HG02588 (cell line): ENCODE data around the gene PRB4.
"Not testable (repeated sequence)": the region's sequence is repeated elsewhere in the genome, so short reads cannot be mapped to it uniquely, and the experiment has no call there.

Experiments
- ATAC-seq: cut with Tn5 transposase; IDR thresholded peaks from one replicate; pipeline ENCODE4 v1.9.1; 2021; ENCODE audit warnings: mild to moderate bottlenecking, moderate library complexity; ENCODE audit not compliant: unreplicated experiment

The PRB4 gene

DNA sequence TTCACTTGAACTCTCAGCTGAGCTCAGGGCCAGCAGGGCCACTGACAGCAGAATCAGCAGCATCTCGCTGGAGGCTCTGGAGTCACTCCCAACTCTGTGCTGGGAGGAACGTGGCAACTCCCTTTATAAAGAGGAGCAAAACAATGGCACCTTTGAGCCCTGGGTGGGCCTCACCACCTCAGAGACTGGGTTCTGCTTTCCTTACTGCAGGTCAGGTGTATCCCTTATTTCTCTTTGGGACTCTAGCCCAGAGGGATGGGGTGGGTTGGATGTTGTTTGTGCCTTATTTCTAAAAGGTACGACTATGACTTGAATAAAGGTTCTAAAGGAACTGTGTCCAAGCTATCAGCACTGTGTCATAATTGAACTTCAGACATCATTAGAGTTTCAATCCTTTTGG is at the start of gene PRB4:
PRB4 (minus strand) TSS at position 101 of the 400 bp plus-strand sequence; CDS start at position 63, 38 bp downstream.
- no peak for ATAC-seq

- ATAC-seq, result not testable (repeated sequence)
Measured at GRCh38 chr12:11351736-11352135, 41.5 kb upstream of the PRB4 start.

- ATAC-seq, result no peak
Measured at GRCh38 chr12:11348439-11348838, 38.2 kb upstream of the PRB4 start.

- ATAC-seq, result no peak
Measured at GRCh38 chr12:11347810-11348209, 37.6 kb upstream of the PRB4 start.

- ATAC-seq, result no peak
Measured at GRCh38 chr12:11344500-11344899, 34.3 kb upstream of the PRB4 start.

GRCh38 chr12:11324426-11324825 is 14.2 kb upstream of the PRB4 start:
- ATAC-seq, result no peak

DNA sequence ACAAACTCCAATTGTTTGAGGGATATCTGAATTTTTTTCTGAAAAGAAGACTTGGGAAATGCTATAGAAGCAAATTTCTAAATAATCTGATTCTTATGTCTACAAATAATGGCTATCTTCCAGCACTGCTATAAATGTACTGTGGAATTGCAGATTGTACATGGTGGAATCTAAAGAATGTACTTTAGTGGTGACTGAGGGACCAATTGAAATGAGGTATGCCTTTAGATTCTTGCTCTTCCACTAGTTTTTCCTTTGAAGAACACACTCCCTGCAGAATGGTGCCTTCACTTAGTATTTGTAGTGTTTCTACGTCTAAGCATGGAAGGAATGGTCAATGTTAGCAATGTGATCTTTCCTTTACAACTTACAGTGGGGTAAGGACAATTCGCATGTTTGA is 11.7 kb upstream of the PRB4 start:
- ATAC-seq, result no peak

DNA sequence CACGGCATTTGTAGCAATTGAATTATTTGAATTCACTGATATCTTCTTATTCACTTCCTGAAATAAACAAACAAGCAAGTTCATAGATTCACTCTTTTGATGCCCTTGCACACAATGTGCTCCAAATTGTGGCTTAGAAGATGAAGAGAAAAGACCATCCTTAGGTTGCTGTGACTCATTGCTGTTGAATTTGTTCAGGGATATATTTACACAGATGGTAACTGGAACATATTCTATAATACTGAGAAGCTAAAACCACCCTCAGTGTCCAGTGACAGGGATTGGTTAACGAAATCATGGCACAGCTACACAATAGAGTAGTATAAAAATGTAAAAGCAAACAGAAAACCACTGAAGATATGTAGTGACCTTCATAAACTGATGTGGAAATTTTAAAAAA is 3.1 kb downstream of the PRB4 start:
- ATAC-seq, result no peak

DNA sequence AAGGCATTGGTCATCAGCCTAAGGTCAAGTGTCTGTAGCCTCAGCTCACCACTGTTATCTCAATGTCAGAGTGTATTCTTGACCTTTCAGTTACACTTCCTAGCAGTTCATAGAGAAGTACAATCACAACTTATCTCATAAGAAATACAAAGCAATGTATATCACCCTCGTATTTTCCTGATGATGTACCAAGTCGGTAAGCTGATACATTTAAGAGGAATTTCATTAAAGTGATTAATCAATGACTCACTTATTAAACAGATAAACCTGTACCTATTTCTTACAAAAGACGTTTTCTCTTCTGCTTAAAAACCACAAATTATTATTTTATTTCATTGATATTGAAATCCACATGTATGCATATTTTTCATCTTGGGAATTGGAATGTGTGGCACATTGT is 36.8 kb downstream of the PRB4 start:
- no peak for ATAC-seq

DNA sequence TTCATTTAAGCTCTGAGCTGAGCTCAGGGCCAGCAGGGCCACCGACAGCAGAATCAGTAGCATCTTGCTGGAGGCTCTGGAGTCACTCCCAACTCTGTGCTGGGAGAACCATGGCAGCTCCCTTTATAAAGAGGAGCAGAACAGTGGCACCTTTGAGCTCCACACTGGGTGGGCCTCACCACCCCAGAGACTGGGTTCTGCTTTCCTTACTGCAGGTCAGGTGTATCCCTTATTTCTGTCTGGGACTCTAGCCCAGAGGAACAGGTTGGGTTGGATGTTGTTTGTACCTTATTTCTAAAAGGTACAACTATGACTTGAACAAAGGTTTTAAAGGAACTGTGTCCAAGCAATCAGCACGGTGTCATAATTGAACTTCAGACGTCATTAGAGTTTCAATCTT is 40.6 kb downstream of the PRB4 start, which contains the start of gene PRB3:
PRB3 (minus strand) TSS at position 101 of the 400 bp plus-strand sequence; CDS start at position 63, 38 bp downstream.
- no peak for ATAC-seq

DNA sequence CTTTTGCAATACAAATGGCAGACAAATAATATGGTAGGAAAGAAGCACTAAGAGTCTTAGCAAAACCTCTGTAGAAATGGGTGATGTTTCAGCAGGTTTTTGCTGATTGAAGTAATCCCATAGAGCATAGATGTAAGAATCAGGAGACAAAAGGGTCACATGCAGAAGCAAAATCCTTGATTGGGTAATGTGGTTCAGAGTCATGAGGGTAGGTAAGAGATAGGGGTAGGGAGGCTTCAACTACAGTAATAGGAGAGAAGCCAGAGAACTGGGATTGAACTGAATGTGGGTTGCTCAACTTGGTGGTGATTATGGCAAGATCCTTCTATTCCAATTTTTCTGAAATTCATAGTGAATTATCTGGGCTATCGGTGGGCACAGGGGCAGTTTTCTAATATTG is 45.7 kb downstream of the PRB4 start:
- ATAC-seq, result no peak
